A673 (cell line): ENCODE measurements around the gene AK5. TPM values are rescaled to one million over a fixed set of nuclear protein-coding genes. Genes with fewer than 3 reads are reported as not detected.

Source experiments
- BruUV-seq: library from RNA; stranded (reverse); fragments of 400-500 nt; replicated peaks from 2 replicates; lab custom pipeline; 2021; lab: Mats Ljungman, UMichigan
- CTCF ChIA-PET: fragments of 300-600 bp; sonication (Branson Sonifier 250); formaldehyde crosslinking; loops from one replicate; lab custom pipeline; 2022; ENCODE audit warnings: antibody characterized with exemption; lab: Charles Lee
- POLR2A ChIA-PET: fragments of 300-600 bp; sonication (Branson Sonifier 250); formaldehyde crosslinking; loops from one replicate; lab custom pipeline; 2022; ENCODE audit warnings: antibody characterized with exemption; ENCODE audit not compliant: low non-redundant PET; lab: Charles Lee
- DNase-seq: peaks from one replicate; pipeline ENCODE4 v3.0.0-alpha.2; 2015; ENCODE audit warnings: low spot score
- H3K27ac ChIP-seq: fragments of 200-600 bp; sonication (generic); 2 replicates; pipeline ENCODE4 v1.5.1; 2016; ENCODE audit warnings: mixed run types, low read depth, mild to moderate bottlenecking, mixed read lengths, antibody characterized with exemption, low read length; ENCODE audit not compliant: poor library complexity, severe bottlenecking
- H3K27me3 ChIP-seq: fragments of 200-600 bp; sonication (generic); replicated peaks from 2 replicates; pipeline ENCODE4 v1.6.1; 2017; ENCODE audit warnings: mixed run types, low read depth, mild to moderate bottlenecking, mixed read lengths, antibody characterized with exemption, low read length; ENCODE audit not compliant: insufficient read depth, poor library complexity
- H3K36me3 ChIP-seq: fragments of 200-600 bp; sonication (generic); 2 replicates; pipeline ENCODE4 v1.6.1; 2016; ENCODE audit warnings: mixed run types, mild to moderate bottlenecking, mixed read lengths, antibody characterized with exemption, low read length; ENCODE audit not compliant: insufficient read depth, poor library complexity, severe bottlenecking
- H3K4me1 ChIP-seq: fragments of 200-600 bp; sonication (generic); 2 replicates; pipeline ENCODE4 v1.6.1; 2017; ENCODE audit warnings: mixed run types, mild to moderate bottlenecking, mixed read lengths, antibody characterized with exemption, low read length; ENCODE audit not compliant: insufficient read depth, poor library complexity, severe bottlenecking
- H3K4me3 ChIP-seq: fragments of 200-600 bp; sonication (generic); 2 replicates; pipeline ENCODE4 v1.5.1; 2016; ENCODE audit warnings: low read depth, mixed run types, mild to moderate bottlenecking, mixed read lengths, low read length; ENCODE audit not compliant: poor library complexity, severe bottlenecking
- H3K9me3 ChIP-seq: fragments of 200-600 bp; sonication (generic); 2 replicates; pipeline ENCODE4 v1.6.1; 2016; ENCODE audit warnings: mixed run types, low read depth, mild to moderate bottlenecking, mixed read lengths, antibody characterized with exemption, low read length; ENCODE audit not compliant: poor library complexity, severe bottlenecking
- EZH2 ChIP-seq: fragments of 200-600 bp; sonication (generic); IDR thresholded peaks from 2 replicates; pipeline ENCODE4 v1.6.1; 2017; ENCODE audit warnings: borderline replicate concordance, low read depth, mild to moderate bottlenecking, mixed read lengths, antibody characterized with exemption, low read length; ENCODE audit not compliant: poor library complexity, severe bottlenecking
- intact Hi-C: fragments of 100-400 bp; cut with micrococcal nuclease; formaldehyde crosslinking; loops from one replicate; pipeline ENCODE4 v1.10.0; 2022; ENCODE audit not compliant: unreplicated experiment
- total RNA-seq: library from RNA; stranded (reverse); gene quantifications from 2 replicates; pipeline ENCODE4 v1.2.3, GENCODE V29; 2021
- TF ChIP-seq, protein P1 (sequence below): fragments of 300-800, 200-600 bp; sonication (generic); conservative IDR thresholded peaks from 2 replicates; pipeline ENCODE4 v1.5.1; 2017; ENCODE audit warnings: low read depth, mild to moderate bottlenecking, antibody characterized with exemption, low read length, moderate library complexity, mixed read lengths

AK5 gene
- total RNA-seq, 1 experiment from 2014 or later: 0.47 TPM

DNA sequence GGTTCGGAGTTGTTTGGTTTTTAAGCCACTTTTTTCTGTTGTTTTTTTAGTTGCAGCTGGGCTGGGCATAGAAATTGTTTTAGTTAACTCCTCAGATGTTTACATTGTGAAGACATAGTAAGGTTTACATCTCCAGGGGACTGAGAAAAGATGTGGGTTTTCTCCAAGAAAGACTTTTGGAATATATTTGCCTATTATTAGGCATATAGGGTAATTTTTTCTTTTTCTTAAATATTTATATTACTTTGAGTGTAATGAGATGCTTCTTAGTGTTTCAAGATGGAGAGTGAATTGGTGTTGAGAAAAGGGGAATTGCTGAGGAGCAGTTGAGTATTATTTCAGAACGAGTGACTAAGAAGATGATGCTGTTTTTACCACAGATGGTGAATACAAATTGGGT lies 36.0 kb upstream of the AK5 start:
- POLR2A ChIA-PET: no interaction called here
- intact Hi-C loops: no loop called here

DNA sequence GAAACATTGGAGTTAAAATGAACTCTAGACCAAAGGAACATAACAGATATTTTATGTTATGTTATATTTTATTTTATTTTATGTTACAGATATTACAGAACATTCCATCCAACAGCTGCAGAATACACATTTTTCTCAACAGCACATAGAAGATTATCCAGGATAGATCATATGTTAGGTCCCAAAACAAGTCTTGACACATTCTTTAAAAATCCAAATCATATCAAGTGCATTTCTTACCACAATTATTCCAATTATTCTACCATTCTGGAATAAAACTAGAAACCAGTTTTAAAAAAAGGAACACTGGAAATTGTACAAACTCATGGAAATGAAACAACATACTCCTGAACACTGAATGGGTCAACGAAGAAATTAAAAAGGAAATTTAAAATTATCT lies 31.7 kb upstream of the AK5 start:
- intact Hi-C loops: no loop called here
- no peak for DNase-seq
- ChIA-PET CTCF (no interaction called here), POLR2A (no interaction called here)
- H3K27ac ChIP-seq: no peak overlapping the region
- H3K36me3 ChIP-seq: no peaks in the 10 kb centered on the region
- BruUV-seq: no TSS peak
- H3K27me3 ChIP-seq: no peaks in the 10 kb centered on the region
- no peak for TF ChIP-seq EZH2
- TF ChIP-seq, protein P1, sequence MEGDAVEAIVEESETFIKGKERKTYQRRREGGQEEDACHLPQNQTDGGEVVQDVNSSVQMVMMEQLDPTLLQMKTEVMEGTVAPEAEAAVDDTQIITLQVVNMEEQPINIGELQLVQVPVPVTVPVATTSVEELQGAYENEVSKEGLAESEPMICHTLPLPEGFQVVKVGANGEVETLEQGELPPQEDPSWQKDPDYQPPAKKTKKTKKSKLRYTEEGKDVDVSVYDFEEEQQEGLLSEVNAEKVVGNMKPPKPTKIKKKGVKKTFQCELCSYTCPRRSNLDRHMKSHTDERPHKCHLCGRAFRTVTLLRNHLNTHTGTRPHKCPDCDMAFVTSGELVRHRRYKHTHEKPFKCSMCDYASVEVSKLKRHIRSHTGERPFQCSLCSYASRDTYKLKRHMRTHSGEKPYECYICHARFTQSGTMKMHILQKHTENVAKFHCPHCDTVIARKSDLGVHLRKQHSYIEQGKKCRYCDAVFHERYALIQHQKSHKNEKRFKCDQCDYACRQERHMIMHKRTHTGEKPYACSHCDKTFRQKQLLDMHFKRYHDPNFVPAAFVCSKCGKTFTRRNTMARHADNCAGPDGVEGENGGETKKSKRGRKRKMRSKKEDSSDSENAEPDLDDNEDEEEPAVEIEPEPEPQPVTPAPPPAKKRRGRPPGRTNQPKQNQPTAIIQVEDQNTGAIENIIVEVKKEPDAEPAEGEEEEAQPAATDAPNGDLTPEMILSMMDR: no peak
- H3K4me3 ChIP-seq: no peak overlapping the region
- H3K4me1 ChIP-seq: no peaks in the 10 kb centered on the region
- peaks cover 6% of the 10 kb centered on the region for H3K9me3 ChIP-seq

More for the DNA sequence above, 36.0 kb upstream of the AK5 start:
- peaks cover 6% of the 10 kb centered on the region for H3K9me3 ChIP-seq
- CTCF ChIA-PET: no interaction called here
- DNase-seq: no peak
- no peaks in the 10 kb centered on the region for H3K36me3 ChIP-seq
- no peaks in the 10 kb centered on the region for H3K27me3 ChIP-seq
- no peak overlapping the region for H3K4me3 ChIP-seq
- no TSS peak for BruUV-seq
- no peak overlapping the region for H3K27ac ChIP-seq
- TF ChIP-seq EZH2: no peak
- TF ChIP-seq, protein P1: no peak
- H3K4me1 ChIP-seq: no peaks in the 10 kb centered on the region

DNA sequence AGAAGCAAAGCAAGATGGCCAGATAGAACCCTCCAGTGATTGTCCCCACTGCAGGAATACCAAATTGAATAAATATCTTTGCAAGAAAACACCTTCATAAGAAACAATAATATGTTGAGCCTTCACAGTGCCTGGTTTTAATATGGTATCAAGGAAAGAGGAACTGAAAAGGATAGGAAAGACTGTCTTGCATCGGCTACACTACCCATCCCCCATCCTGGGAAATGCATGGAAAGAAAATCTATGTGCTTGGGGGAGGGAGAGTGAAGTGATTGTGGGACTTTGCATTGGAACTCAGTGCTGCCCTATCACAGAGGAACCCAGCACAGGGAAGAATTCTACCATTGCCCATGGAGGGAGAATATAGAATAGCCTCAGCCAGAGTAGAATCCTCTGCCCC lies 28.6 kb upstream of the AK5 start:
- intact Hi-C loops: no loop called here
- ChIA-PET POLR2A (no interaction called here), CTCF (no interaction called here)
- Histone ChIP-seq H3K27ac (no peak overlapping the region), H3K4me3 (no peak overlapping the region), H3K36me3 (no peaks in the 10 kb centered on the region), H3K9me3 (peaks cover 6% of the 10 kb centered on the region), H3K27me3 (no peaks in the 10 kb centered on the region), H3K4me1 (no peaks in the 10 kb centered on the region)
- BruUV-seq: no TSS peak
- no peak for DNase-seq
- TF ChIP-seq, protein P1: no peak
- TF ChIP-seq EZH2: no peak
